ENCODE data around the gene CLEC3B. TPM values are rescaled to one million over a fixed set of nuclear protein-coding genes. Genes with fewer than 3 reads are reported as not detected.

The CLEC3B gene
- total and polyA plus RNA-seq, 2 donors (not counting 1 experiment from before 2014, with no cell fraction given) = 56.3 to 87.2 TPM

DNA sequence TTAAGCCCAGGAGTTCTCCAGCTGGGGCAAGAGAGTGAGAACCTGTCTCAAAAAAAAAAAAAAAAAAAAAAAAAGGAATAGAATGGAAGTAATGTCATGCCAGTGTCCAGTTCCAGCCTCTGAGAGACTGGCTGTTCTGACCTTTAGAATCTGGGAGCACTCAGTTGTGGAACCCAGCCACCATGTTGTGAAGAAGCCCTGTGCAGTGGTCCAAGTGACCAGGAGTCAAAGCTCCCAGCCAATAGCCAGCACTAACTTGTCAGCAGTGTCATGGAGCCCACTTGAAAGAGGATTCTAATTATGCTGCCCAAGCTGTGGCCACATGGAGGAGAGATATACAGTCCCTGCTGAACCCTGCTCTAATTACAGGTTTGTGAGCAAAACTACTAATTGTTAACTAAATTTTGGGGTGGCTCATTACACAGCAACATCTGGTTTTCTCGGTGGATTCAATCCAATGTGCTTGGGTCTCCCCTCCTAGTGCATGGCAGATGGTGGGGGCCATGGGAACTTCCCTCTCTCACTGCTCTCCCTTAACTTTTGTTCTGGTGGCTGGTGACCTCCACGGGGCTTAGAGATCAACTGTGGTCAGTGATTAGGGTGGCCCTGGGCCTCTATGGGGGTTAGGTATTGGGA is 55.5 kb downstream of the CLEC3B start:
- no peak for DNase-seq (ENCODE audit: low read depth in 2 of 2)
- no peaks in the 10 kb centered on the region for H4K20me1 ChIP-seq (ENCODE audit: control insufficient read depth, extremely low read depth, insufficient read depth, low read length)
- H3K4me2 ChIP-seq (ENCODE audit: extremely low read depth, insufficient read depth, low read length) = no peak overlapping the region
- no peaks in the 10 kb centered on the region for H3K79me2 ChIP-seq (ENCODE audit: control insufficient read depth, insufficient read depth, low read length)
- no peak overlapping the region for H3K27ac ChIP-seq (ENCODE audit: insufficient read depth, low read length)
- TF ChIP-seq, protein P1, sequence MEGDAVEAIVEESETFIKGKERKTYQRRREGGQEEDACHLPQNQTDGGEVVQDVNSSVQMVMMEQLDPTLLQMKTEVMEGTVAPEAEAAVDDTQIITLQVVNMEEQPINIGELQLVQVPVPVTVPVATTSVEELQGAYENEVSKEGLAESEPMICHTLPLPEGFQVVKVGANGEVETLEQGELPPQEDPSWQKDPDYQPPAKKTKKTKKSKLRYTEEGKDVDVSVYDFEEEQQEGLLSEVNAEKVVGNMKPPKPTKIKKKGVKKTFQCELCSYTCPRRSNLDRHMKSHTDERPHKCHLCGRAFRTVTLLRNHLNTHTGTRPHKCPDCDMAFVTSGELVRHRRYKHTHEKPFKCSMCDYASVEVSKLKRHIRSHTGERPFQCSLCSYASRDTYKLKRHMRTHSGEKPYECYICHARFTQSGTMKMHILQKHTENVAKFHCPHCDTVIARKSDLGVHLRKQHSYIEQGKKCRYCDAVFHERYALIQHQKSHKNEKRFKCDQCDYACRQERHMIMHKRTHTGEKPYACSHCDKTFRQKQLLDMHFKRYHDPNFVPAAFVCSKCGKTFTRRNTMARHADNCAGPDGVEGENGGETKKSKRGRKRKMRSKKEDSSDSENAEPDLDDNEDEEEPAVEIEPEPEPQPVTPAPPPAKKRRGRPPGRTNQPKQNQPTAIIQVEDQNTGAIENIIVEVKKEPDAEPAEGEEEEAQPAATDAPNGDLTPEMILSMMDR (conservative IDR thresholded peaks at IDR 0.05 in 1 of 2, IDR thresholded peaks at IDR 0.05 in 1 of 2; ENCODE audit: low read depth in 1 of 2, low read length in 2 of 2) = no peak
- no peak for TF ChIP-seq EZH2 (IDR thresholded peaks at IDR 0.05; ENCODE audit: low read length, missing control alignments)
- H3K27me3 ChIP-seq (ENCODE audit: control insufficient read depth, insufficient read depth, low read length) = no peaks in the 10 kb centered on the region
- no peak overlapping the region for H3K4me3 ChIP-seq (replicated peaks in 1 of 4; ENCODE audit: control extremely low read depth in 1 of 4, insufficient read depth in 1 of 4, low read depth in 3 of 4, low read length in 4 of 4)
- H3K9me3 ChIP-seq (ENCODE audit: control insufficient read depth, insufficient read depth, low read depth, low read length) = no peaks in the 10 kb centered on the region
- peaks cover 8% of the 10 kb centered on the region for H3K4me1 ChIP-seq (ENCODE audit: control insufficient read depth, extremely low read depth, insufficient read depth, low read length)
- no peak overlapping the region for H2AFZ ChIP-seq (ENCODE audit: low read length)
- peaks cover 8% of the 10 kb centered on the region for H3K36me3 ChIP-seq (ENCODE audit: control insufficient read depth, insufficient read depth, low read length)
- H3K9ac ChIP-seq (ENCODE audit: insufficient read depth, low read length) = no peak overlapping the region

DNA sequence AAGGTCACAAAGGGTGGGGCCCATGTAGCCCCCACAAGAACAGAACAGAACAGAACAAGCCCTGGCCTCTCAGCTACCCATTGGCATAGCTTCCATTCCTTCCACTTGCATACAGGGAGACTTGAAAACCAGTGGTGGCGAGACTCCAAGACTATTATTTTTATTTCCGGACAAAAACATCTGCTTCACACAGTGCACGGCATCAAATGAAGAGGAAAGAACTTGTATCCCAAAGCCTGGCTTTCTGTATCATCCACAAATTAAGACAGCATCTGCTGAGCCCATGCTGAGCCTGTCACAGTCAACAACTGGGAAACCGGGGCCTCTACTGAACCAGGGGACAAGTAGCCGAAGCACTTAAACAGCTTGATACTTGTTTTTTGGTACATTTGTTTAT is 56.0 kb downstream of the CLEC3B start:
- H3K4me2 ChIP-seq (ENCODE audit: extremely low read depth, insufficient read depth, low read length) = no peak overlapping the region
- no peaks in the 10 kb centered on the region for H3K9me3 ChIP-seq (ENCODE audit: control insufficient read depth, insufficient read depth, low read depth, low read length)
- no peak overlapping the region for H2AFZ ChIP-seq (ENCODE audit: low read length)
- no peaks in the 10 kb centered on the region for H3K79me2 ChIP-seq (ENCODE audit: control insufficient read depth, insufficient read depth, low read length)
- no peak overlapping the region for H3K4me3 ChIP-seq (replicated peaks in 1 of 4; ENCODE audit: control extremely low read depth in 1 of 4, insufficient read depth in 1 of 4, low read depth in 3 of 4, low read length in 4 of 4)
- TF ChIP-seq EZH2 (IDR thresholded peaks at IDR 0.05; ENCODE audit: low read length, missing control alignments) = no peak
- TF ChIP-seq, protein P1 (conservative IDR thresholded peaks at IDR 0.05 in 1 of 2, IDR thresholded peaks at IDR 0.05 in 1 of 2; ENCODE audit: low read depth in 1 of 2, low read length in 2 of 2) = no peak
- H3K27me3 ChIP-seq (ENCODE audit: control insufficient read depth, insufficient read depth, low read length) = no peaks in the 10 kb centered on the region
- no peaks in the 10 kb centered on the region for H4K20me1 ChIP-seq (ENCODE audit: control insufficient read depth, extremely low read depth, insufficient read depth, low read length)
- H3K27ac ChIP-seq (ENCODE audit: insufficient read depth, low read length) = no peak overlapping the region
- H3K9ac ChIP-seq (ENCODE audit: insufficient read depth, low read length) = no peak overlapping the region
- H3K36me3 ChIP-seq (ENCODE audit: control insufficient read depth, insufficient read depth, low read length) = peaks cover 9% of the 10 kb centered on the region
- peak; percentile 47 to 62 for DNase-seq (ENCODE audit: low read depth in 2 of 2)
- peaks cover 8% of the 10 kb centered on the region for H3K4me1 ChIP-seq (ENCODE audit: control insufficient read depth, extremely low read depth, insufficient read depth, low read length)

DNA sequence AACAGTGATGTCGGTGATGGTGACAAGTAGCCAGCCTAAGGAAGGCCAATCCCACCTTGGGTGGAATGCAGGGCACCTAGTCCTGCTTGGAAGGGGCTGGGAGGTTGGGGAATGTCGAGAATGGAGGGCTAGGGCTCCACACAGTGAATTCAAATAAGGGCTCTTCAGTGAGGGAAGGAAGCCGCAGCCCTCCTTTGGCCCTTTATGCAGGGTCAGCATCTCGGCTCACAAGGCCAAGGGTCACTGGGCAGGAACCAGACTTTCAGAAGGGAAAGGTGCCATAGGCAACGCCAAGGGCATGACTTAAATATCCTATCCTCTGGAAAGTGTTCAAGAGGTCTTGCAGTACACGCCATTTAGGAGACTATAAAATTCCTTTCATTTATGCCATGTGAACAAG is 56.9 kb downstream of the CLEC3B start:
- Histone ChIP-seq H3K27ac (ENCODE audit: insufficient read depth, low read length) (no peak overlapping the region), H3K9ac (ENCODE audit: insufficient read depth, low read length) (no peak overlapping the region), H3K27me3 (ENCODE audit: control insufficient read depth, insufficient read depth, low read length) (no peaks in the 10 kb centered on the region), H2AFZ (ENCODE audit: low read length) (no peak overlapping the region), H3K4me3 (replicated peaks in 1 of 4; ENCODE audit: control extremely low read depth in 1 of 4, insufficient read depth in 1 of 4, low read depth in 3 of 4, low read length in 4 of 4) (no peak overlapping the region), H3K4me2 (ENCODE audit: extremely low read depth, insufficient read depth, low read length) (no peak overlapping the region), H4K20me1 (ENCODE audit: control insufficient read depth, extremely low read depth, insufficient read depth, low read length) (no peaks in the 10 kb centered on the region), H3K36me3 (ENCODE audit: control insufficient read depth, insufficient read depth, low read length) (peaks cover 11% of the 10 kb centered on the region), H3K9me3 (ENCODE audit: control insufficient read depth, insufficient read depth, low read depth, low read length) (no peaks in the 10 kb centered on the region), H3K79me2 (ENCODE audit: control insufficient read depth, insufficient read depth, low read length) (no peaks in the 10 kb centered on the region), H3K4me1 (ENCODE audit: control insufficient read depth, extremely low read depth, insufficient read depth, low read length) (peaks cover 8% of the 10 kb centered on the region)
- DNase-seq (ENCODE audit: low read depth in 2 of 2) = no peak
- TF ChIP-seq, protein P1 (conservative IDR thresholded peaks at IDR 0.05 in 1 of 2, IDR thresholded peaks at IDR 0.05 in 1 of 2; ENCODE audit: low read depth in 1 of 2, low read length in 2 of 2) = no peak
- no peak for TF ChIP-seq EZH2 (IDR thresholded peaks at IDR 0.05; ENCODE audit: low read length, missing control alignments)

Data from fibroblast of lung (primary cell).